MCF 10A (cell line): ENCODE results near the gene TEX13C. TPM values are rescaled to one million over a fixed set of nuclear protein-coding genes. Genes with fewer than 3 reads are reported as not detected.

ENCODE experiments used
- BruUV-seq: library from RNA; stranded (reverse); fragments of 400-500 nt; replicated peaks from 2 replicates; lab custom pipeline; 2021; lab: Mats Ljungman, UMichigan
- CTCF ChIA-PET: fragments of 300-600 bp; sonication (Branson Sonifier 250); formaldehyde crosslinking; extraction: SDS; loops from one replicate; lab custom pipeline; 2021; ENCODE audit warnings: antibody characterized with exemption, inconsistent platforms; lab: Yijun Ruan, JAX
- POLR2A ChIA-PET: fragments of 300-600, 350-650 bp; sonication (Branson Sonifier 250); formaldehyde crosslinking; extraction: SDS; loops from one replicate; lab custom pipeline; 2020; ENCODE audit warnings: antibody characterized with exemption, inconsistent platforms; lab: Yijun Ruan, JAX
- DNase-seq: peaks from one replicate; pipeline ENCODE4 v3.0.0-alpha.2; 2018; ENCODE audit not compliant: unreplicated experiment
- H3K27ac Mint-ChIP-seq: one replicate; pipeline ENCODE4 v1.8.0; 2022; ENCODE audit warnings: mild to moderate bottlenecking, low read depth, mixed read lengths; ENCODE audit not compliant: unreplicated experiment
- H3K27me3 Mint-ChIP-seq: one replicate; pipeline ENCODE4 v1.8.0; 2022; ENCODE audit warnings: mixed read lengths; ENCODE audit not compliant: insufficient read depth, unreplicated experiment
- H3K36me3 Mint-ChIP-seq: one replicate; pipeline ENCODE4 v1.8.0; 2022; ENCODE audit warnings: mild to moderate bottlenecking, moderate library complexity, mixed read lengths; ENCODE audit not compliant: insufficient read depth, unreplicated experiment
- H3K4me1 Mint-ChIP-seq: one replicate; pipeline ENCODE4 v1.8.0; 2022; ENCODE audit warnings: mixed read lengths; ENCODE audit not compliant: insufficient read depth, unreplicated experiment
- H3K4me3 Mint-ChIP-seq: one replicate; pipeline ENCODE4 v1.8.0; 2022; ENCODE audit warnings: mild to moderate bottlenecking, moderate library complexity, mixed read lengths; ENCODE audit not compliant: unreplicated experiment
- H3K9me3 Mint-ChIP-seq: one replicate; pipeline ENCODE4 v1.8.0; 2022; ENCODE audit warnings: mixed read lengths; ENCODE audit not compliant: unreplicated experiment
- intact Hi-C: fragments of 100-400 bp; cut with micrococcal nuclease; formaldehyde crosslinking; loops from 2 replicates; pipeline ENCODE4 v1.14.1; 2022
- total RNA-seq: library from RNA; stranded (reverse); gene quantifications from 2 replicates; pipeline ENCODE4 v1.2.3, GENCODE V29; 2022
- TF ChIP-seq, protein P1 (sequence below): fragments of 200-600 bp; IDR thresholded peaks from one replicate; pipeline ENCODE4 v1.8.0; 2022; ENCODE audit warnings: antibody characterized with exemption, mild to moderate bottlenecking; ENCODE audit not compliant: unreplicated experiment

The TEX13C gene
- total RNA-seq, 1 experiment from 2014 or later: not detected

DNA sequence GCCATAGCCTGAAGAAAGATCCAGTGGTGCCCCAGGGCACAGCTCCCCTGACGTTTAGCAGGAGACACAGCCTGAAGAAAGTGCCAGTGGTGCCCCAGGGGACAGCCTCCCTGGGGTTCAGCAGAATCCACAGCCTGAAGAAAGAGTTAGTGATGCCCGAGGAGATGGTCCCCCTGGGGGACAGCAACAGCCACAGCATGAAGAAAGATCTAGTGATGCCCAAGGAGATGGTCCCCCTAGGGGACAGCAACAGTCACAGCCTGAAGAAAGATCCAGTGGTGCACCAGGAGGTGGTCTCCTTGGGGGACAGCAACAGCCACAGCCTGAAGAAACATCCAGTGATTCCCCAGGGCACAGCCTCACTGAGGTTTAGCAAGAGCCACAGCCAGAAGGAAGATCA, 2.8 kb downstream of the TEX13C start:
- Mint-ChIP-seq H3K36me3 (no peaks in the 10 kb centered on the region), H3K27ac (no peak overlapping the region), H3K27me3 (no peaks in the 10 kb centered on the region), H3K4me1 (no peaks in the 10 kb centered on the region), H3K9me3 (no peaks in the 10 kb centered on the region), H3K4me3 (no peak overlapping the region)
- ChIA-PET POLR2A (no interaction called here), CTCF (no interaction called here)
- DNase-seq: no peak
- intact Hi-C loops: no loop called here
- TF ChIP-seq, protein P1, sequence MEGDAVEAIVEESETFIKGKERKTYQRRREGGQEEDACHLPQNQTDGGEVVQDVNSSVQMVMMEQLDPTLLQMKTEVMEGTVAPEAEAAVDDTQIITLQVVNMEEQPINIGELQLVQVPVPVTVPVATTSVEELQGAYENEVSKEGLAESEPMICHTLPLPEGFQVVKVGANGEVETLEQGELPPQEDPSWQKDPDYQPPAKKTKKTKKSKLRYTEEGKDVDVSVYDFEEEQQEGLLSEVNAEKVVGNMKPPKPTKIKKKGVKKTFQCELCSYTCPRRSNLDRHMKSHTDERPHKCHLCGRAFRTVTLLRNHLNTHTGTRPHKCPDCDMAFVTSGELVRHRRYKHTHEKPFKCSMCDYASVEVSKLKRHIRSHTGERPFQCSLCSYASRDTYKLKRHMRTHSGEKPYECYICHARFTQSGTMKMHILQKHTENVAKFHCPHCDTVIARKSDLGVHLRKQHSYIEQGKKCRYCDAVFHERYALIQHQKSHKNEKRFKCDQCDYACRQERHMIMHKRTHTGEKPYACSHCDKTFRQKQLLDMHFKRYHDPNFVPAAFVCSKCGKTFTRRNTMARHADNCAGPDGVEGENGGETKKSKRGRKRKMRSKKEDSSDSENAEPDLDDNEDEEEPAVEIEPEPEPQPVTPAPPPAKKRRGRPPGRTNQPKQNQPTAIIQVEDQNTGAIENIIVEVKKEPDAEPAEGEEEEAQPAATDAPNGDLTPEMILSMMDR: no peak
- no TSS peak for BruUV-seq

DNA sequence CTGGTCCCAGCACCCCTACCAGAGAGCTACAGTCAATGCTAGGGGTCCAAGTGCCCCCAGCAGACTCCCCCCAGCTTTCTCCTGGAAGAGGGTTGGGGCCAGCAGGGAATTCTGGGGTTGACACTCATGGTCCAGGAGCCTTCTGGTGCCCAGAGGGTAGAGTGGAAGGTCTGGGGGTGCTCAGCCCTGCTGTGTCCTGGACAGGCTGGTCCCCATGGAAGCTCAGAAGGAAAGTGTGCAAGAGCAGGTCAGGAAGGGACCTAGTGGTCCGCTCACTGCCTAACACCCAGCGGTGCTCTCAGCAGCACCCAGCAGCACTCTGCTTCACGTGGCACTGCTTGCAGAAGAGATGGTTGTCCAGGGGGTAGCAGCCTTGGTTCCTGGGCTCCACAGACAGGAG, 6.9 kb downstream of the TEX13C start:
- H3K4me1 Mint-ChIP-seq: no peaks in the 10 kb centered on the region
- no peaks in the 10 kb centered on the region for H3K9me3 Mint-ChIP-seq
- intact Hi-C loops: no loop called here
- H3K27me3 Mint-ChIP-seq: no peaks in the 10 kb centered on the region
- H3K36me3 Mint-ChIP-seq: no peaks in the 10 kb centered on the region
- ChIA-PET CTCF (no interaction called here), POLR2A (interaction anchor here (0.7 kb wide), 1 partner anchor 21 kb away, joined by 3 read pairs; no protein-coding TSS in a partner anchor)
- DNase-seq: no peak
- no peak overlapping the region for H3K27ac Mint-ChIP-seq
- H3K4me3 Mint-ChIP-seq: no peak overlapping the region
- BruUV-seq: no TSS peak
- TF ChIP-seq, protein P1: no peak

GRCh38 chrX:125327891-125328290, 8.2 kb downstream of the TEX13C start:
- intact Hi-C loops: no loop called here
- Mint-ChIP-seq H3K27ac (no peak overlapping the region), H3K9me3 (no peaks in the 10 kb centered on the region), H3K4me3 (no peak overlapping the region), H3K4me1 (no peaks in the 10 kb centered on the region), H3K27me3 (no peaks in the 10 kb centered on the region), H3K36me3 (no peaks in the 10 kb centered on the region)
- no TSS peak for BruUV-seq
- DNase-seq: no peak
- TF ChIP-seq, protein P1: no peak
- ChIA-PET CTCF (no interaction called here), POLR2A (no interaction called here)

DNA sequence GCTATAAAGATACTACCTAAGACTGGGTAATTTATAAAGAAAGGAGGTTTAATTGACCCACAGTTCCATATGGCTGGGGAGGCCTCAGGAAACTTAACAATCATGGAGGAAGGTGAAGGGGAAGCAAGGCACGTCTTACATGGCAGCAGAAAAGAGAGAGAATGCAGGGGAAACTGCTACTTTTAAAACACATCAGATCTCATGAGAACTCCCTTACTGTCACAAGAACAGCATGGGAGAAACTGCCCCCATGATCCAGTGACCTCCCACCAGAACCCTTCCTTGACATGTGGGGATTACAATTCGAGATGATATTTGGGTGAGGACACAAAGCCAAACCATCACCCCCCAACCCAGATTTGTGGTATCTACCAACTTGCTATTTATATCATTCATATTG, 13.9 kb downstream of the TEX13C start:
- intact Hi-C loops: no loop called here
- TF ChIP-seq, protein P1: no peak
- POLR2A ChIA-PET: no interaction called here
- CTCF ChIA-PET: no interaction called here
- DNase-seq: no peak
- BruUV-seq: no TSS peak
- H3K4me1 Mint-ChIP-seq: no peaks in the 10 kb centered on the region
- no peaks in the 10 kb centered on the region for H3K27me3 Mint-ChIP-seq
- H3K9me3 Mint-ChIP-seq: no peaks in the 10 kb centered on the region
- no peaks in the 10 kb centered on the region for H3K36me3 Mint-ChIP-seq
- no peak overlapping the region for H3K4me3 Mint-ChIP-seq
- H3K27ac Mint-ChIP-seq: no peak overlapping the region
